ENCODE measurements around the gene FAM151A.

The FAM151A gene

DNA sequence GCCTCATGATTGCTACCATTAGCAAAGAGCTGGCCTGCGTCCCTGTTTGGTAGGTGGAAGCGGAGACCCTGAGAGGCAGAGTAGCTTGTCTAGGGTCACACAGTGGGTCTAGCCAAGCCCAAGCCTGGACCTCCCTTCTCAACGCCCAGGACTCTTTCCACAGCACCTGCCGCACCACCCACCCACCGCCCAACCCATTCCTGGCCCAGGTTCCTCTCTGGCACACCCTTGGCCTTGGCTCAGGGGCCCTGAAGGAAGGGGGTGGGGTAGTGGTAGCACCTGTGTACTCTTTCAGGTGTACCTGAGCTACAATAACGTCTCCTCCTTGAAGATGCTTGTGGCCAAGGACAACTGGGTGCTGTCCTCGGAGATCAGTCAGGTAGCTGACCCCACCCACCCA is 19.3 kb downstream of the FAM151A start:
- DNase-seq (ENCODE audit: low read depth), result no peak

DNA sequence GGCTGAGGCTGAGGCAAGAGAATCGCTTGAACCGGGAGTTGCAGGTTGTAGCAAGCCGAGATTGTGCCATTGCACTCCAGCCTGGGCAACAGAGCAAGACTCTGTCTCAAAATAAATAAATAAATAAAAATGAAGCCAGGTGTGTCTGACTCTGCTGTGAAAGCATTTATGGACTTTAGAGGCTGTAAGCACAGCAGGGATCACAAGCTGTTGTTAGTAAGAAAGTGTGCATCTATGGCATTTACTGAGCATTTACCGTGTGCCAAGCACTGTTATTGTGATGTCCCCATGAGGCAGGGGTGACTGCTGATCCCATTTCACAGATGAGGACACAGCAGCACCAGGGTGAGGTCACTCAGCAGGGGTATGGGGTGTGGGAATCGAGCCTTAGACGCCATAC is 20.1 kb downstream of the FAM151A start:
- no peak for DNase-seq (ENCODE audit: low read depth)

- no peak for DNase-seq (ENCODE audit: low read depth)
Measured at GRCh38 chr1:54602554-54602953, 20.8 kb downstream of the FAM151A start.

- no peak for DNase-seq (ENCODE audit: low read depth)
Measured at GRCh38 chr1:54601730-54602129, 21.6 kb downstream of the FAM151A start.

DNA sequence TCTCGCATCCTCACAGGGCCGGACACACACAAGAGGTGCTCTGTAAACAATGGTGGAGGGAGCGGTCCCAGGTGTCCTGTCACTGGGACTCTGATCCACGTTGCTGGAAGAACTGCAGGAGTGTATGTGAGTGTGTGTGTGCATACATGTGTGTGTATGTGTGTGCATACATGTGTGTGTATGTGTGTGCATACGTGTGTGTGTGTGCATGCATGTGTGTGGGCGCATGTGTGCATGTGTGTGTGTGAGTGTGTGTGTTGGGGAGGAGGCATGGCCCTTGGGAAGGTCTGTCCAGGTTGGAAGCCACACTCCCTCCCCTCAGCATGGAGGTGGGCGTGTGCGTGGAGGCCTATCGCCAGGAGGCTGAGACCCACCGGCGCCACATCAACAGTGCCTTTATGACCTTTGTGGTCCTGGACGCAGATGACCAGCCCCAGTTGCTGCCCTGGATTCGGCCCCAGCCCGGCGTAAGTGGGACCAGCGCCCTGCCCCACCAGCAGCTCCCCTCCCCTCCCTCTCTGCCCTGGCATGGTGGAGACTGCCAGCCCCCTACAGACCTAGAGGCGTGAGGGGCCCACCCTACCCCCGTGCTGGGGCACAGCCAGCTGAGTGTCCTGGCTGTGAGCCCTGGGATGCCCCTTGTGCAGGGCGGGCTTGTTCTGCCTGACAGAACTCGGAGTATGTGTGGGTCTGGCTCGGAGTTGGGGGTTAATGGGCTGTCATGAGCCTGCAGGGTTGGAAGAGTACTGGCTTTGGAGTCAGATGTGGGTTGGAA is 22.2 kb downstream of the FAM151A start:
- no peak for DNase-seq (ENCODE audit: low read depth)

GRCh38 chr1:54599211-54599823 is 24.0 kb downstream of the FAM151A start:
- no peak for DNase-seq (ENCODE audit: low read depth)

- DNase-seq (ENCODE audit: low read depth), result no peak
Measured at GRCh38 chr1:54597455-54598030, 25.8 kb downstream of the FAM151A start.

DNA sequence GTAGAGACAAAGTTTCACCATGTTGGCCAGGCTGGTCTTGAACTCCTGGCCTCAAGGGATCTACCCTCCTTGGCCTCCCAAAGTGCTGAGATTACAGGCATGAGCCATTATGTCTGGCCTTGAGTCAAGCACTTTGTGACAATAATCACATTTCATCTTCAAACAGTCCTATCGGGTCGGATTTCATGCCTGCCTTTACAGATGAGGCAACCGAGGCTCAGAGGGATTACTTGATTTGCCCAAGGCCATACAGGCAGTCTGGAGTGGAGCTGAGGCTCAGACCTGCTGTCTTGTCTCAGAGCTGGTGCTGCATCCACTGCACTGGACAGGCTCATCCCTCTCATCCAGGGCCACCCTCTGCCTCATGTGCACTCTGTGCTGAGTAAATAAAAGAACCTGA is 26.6 kb downstream of the FAM151A start:
- no peak for DNase-seq (ENCODE audit: low read depth)

- DNase-seq (ENCODE audit: low read depth), result no peak
Measured at GRCh38 chr1:54595956-54596498, 27.3 kb downstream of the FAM151A start.

DNA sequence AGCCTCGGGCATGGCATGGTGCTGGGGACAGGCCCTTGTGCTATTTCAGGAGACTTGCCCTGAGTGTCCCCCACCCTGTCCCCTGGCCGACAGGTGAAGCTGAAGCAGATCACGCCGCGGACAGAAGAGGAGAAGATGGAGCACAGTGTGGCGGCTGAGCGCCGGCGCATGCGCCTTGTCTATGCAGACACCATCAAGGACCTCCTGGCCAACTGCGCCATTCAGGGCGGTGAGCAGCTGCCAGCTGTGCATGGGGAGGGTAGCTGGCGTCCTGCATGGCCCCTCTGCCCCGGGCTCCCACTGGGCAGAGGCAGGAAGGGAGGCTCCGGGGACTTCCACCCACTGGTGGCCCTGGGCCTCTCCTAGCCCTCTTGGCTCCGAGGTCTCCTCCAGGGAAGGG is 28.9 kb downstream of the FAM151A start:
- DNase-seq (ENCODE audit: low read depth), result no peak

DNA sequence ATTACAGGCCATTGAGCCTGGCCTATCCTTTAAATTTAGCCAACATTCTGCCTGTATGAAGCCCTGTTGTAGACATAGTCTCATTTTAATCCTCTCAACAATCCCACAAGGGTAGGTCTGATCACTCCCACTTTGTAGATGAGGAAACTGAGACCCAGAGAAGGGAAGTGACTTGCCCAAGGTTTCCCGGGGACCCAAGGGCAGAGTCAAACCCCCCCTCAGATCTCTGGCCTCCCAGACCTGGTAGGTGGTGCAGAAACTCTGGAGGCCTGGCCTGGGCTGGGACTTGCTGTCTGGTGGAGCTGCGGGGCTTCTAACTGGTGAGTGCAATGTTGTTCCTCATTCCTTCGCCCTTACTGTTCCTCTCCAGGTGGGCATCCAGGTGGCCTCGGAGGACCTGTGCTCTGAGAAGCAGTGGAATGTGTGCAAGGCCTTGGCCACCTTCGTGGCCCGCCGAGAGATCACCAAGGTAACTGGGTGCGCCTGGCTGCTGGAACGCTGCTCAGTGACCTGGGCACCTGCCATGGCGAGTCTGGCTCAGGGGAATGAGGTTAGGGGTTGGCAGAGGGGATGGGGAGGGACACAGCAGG is 29.7 kb downstream of the FAM151A start:
- no peak for DNase-seq (ENCODE audit: low read depth)

GRCh38 chr1:54591127-54591756 is 32.1 kb downstream of the FAM151A start:
- peak; percentile 24 for DNase-seq (ENCODE audit: low read depth)

DNA sequence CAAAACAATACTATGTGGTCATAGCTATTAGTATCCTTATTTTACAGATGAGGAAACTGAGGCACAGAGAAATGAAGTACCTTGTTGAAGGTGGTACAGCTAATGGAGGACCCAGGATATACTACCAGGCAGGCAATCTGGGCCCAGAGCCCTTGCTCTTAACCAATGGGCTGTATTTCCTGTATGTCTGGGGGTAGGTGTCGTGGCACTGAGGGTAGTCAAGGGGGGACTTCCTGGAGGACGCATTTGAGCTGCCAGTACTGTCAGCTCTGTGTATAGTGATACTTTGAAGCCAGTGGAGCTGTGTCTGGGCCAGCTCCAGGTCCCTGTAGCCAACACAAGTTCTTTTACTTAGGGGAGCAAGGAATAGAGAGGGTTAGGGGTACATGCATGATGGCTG is 34.9 kb downstream of the FAM151A start:
- no peak for DNase-seq (ENCODE audit: low read depth)

DNA sequence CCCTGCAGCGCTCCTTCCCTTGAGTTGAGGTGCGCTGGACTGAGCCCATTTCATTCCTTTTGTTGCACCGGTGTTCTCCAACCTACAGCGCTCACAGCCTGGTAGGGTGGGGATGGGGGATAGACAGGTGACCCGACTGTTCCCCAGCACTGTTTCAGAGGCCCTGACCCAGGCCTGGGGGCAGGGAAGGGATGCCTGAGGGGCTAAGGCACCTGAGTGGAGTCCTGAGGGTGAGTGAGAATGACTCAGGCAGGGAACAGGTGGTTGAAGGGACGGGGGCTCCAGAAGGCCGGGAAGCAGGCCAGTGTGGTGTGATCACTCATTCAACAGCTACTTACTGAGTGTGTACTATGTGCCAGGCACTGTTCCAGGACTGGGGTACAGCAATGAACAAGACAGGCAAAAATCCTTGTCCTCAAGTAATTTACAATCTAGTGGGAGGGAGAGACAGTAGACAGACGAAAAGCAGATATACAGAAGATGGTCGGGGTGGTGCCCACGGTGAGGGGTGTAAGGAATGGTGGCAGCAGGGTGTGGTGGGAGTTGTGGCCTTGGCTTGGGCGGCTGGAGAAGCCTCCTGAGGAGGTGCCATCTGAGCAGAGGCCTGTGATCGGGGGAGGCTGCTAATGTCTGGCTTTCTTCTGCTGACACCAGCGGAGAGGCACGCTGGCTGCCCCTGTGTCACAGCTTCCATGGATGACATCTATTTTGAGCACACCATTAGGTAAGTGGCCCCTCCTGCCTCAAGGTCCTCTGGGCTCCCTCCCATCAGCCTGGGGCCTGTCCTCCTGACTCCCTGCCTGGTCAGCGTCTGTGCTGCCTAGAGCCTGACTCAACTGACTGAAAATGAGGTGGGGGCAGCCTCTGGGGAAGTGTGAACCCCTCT is 37.9 kb downstream of the FAM151A start:
- DNase-seq (ENCODE audit: low read depth), result no peak

DNA sequence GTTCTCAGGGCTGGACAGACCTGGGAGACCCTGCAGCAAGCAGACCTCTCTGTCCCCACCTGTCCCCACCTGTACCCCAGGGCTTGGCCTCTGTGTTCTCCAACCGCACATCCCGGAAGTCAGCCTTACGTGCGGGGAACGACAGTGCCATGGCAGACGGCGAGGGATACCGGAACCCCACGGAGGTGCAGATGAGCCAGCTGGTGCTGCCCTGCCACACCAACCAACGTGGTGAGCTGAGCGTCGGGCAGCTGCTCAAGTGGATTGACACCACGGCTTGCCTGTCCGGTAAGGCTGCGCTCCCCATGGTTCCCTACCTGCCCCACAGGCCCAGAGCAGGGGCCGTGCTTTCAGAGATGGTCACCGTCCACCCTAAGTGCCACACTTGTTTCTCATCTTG is 38.8 kb downstream of the FAM151A start:
- no peak for DNase-seq (ENCODE audit: low read depth)

- DNase-seq (ENCODE audit: low read depth), result no peak
Measured at GRCh38 chr1:54583871-54584270, 39.5 kb downstream of the FAM151A start.

DNA sequence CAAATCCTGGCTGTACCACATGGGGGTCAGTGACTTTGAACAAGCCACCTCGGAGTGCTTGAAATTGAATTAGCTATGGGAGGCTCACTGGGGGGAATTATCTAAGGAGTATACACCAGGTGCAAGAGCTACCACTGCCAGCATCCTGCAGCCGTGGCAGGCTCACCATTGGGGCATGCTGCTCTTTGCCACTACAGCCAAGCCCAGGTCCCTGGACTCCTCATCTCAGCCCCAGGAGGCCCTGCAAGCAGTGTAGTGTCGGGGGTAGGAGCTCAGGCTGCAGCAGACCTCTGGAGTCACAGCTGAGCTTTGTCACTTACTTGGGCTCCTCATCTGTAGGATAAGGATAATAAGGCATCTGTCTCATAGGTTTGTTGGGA is 40.0 kb downstream of the FAM151A start:
- DNase-seq (ENCODE audit: low read depth), result no peak

DNA sequence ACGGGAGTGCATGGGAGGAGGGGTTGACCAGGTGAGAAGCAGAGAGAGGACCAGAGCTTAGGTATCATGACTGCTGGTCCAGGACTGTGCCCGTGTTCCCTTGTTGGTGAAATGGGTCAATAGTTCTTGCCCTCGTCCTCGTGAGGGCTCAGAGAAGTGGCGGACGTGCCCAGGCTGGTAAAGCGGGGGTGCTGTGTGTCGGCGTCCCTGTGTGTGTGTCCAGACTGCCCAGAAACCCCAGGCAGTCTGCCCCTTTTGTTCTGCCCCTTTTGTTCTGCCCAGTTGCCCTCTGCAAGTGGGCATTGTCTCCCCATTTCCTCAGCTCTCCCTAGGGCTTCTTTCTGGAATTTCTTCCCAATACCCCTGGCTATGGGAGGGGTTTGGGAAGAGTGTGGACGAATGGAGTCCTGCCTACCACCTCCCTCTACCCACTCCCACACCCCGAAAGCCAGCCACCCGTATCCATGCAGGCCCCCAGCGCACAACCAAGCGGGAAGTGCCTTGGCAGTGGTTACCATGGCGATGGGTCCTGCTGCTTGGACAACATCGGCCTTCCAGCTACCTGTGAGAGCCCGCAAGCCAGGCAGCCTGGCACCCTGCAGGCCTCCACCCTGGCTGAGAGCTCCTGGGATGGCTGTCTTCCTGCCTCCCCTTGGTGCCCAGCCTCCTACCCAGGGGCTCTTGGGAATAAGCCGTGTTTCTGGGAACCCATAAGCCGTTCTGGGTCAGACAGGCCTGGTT is 40.6 kb downstream of the FAM151A start:
- DNase-seq (ENCODE audit: low read depth), result no peak

- DNase-seq (ENCODE audit: low read depth), result peak; percentile 45
Measured at GRCh38 chr1:54581621-54582035, 41.7 kb downstream of the FAM151A start.

DNA sequence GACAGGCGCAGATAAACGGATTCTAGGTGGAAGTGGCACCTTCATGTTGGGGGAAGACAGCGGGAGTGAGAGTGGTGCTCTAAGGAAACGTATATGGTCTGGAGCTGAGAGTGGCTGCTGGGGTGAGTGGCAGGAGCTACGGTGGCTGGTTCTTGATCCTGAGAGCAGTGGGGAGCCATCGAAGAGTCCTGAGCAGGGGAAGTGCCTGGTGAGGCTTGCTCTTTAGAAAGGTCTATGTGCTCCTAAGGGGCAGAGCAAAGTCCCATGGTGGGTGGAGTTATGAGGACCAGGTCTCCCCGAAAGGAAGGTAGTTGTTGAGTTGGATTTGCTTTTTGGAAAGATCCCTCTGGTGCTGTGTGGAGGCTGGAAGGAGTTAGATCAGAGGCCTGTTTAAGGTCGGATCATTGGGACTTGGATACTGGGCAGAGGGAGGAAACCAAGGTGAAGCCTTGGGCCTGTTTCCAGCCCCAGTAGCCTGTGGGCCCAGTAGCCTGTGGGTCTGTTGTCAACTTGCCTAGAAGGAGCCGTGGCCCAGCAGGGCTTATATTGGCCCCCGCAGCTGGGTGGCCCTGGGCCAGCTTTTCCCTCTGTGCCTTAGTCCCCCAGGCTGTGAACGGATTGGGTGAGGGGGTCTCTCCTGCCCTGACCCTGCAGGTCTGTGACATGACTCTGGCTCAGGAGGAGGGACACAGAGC is 42.3 kb downstream of the FAM151A start:
- DNase-seq (ENCODE audit: low read depth), result no peak
